ENCODE measurements around the gene SERF2. TPM values are rescaled to one million over a fixed set of nuclear protein-coding genes. Genes with fewer than 3 reads are reported as not detected.
"Not testable (repeated sequence)": the region's sequence is repeated elsewhere in the genome, so short reads cannot be mapped to it uniquely, and the experiment has no call there.

SERF2 gene
- polyA plus RNA-seq, 6 donors from 2014 or later, result 1,669 to 2,243 (median 1,811) TPM

DNA sequence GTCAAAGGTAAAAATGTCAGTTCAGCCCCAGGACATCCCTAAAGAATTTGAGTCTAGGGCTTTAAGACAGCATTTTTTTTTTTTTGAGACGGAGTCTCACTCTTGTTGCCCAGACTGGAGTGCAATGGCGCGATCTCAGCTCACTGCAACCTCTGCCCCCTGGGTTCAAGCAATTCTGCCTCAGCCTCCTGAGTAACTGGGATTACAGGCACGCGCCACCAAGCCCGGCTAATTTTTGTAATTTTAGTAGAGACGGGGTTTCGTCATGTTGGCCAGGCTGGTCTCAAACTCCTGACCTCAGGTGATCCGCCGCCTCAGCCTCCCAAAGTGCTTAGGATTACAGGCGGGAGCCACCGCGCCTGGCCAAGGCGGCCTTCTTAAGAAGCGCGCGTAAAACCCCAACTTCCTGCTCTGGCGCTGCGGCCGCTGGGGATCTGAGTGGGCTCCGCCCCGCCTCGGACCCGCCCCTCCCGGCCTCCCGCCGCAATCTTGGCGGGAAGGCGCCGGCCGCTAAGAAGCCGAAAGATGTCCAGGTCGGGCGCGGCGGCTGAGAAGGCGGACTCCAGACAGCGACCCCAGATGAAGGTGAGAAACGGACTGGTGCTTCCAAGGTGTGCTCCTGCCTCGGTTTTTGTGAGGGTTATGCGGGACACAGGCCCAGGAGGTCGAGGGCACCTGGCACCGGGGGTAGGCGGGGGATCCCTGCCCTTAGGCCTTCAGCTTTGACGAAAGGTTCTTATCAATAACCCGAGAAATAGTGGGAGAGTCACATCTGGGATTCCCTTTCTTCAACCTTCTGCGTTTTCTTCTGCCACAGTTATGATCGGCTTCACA is 34.6 kb downstream of the SERF2 start, which contains the start of gene WDR76:
Gene WDR76 (plus strand): TSS at position 495 of the 834 bp plus-strand sequence. CDS start 31 bp downstream, at position 526.
- Mint-ChIP-seq H3K4me1 (peaks cover 32 to 73% (median 48%) of the 10 kb centered on the region in 3 donors), H3K4me3 (peak within 1 kb of the TSS; percentile 84 to 99 (median 91)), H3K27ac (peak within 1 kb of the TSS; percentile 76 to 92 (median 89)), H3K9me3 (no peaks in the 10 kb centered on the region), H3K36me3 (no peaks in the 10 kb centered on the region), H3K27me3 (no peaks in the 10 kb centered on the region)
- peak; percentile 63 for DNase-seq
- ATAC-seq (ENCODE audit: low read depth in 2 of 2), result peak; percentile 70 to 72

GRCh38 chr15:43828061-43828657 is 36.0 kb downstream of the SERF2 start:
- H3K9me3 Mint-ChIP-seq, result no peaks in the 10 kb centered on the region
- no peak for ATAC-seq (ENCODE audit: low read depth in 2 of 2)

GRCh38 chr15:43829951-43830540 is 37.9 kb downstream of the SERF2 start:
- Mint-ChIP-seq H3K27ac (peak overlapping the region in 2 of 6 donors; percentile 60 to 90), H3K4me1 (peaks cover 25 to 51% (median 37%) of the 10 kb centered on the region in 3 donors), H3K4me3 (peak overlapping the region in 1 of 8 donors; percentile 74)
- not testable (repeated sequence) for ATAC-seq (ENCODE audit: low read depth in 2 of 2); H3K36me3 Mint-ChIP-seq; H3K27me3 Mint-ChIP-seq; H3K9me3 Mint-ChIP-seq; DNase-seq

More at GRCh38 chr15:43828061-43828657, 36.0 kb downstream of the SERF2 start:
- H3K27me3 Mint-ChIP-seq, result no peaks in the 10 kb centered on the region
- peak overlapping the region; percentile 32 to 85 (median 72) for H3K27ac Mint-ChIP-seq
- H3K4me1 Mint-ChIP-seq, result peaks cover 33 to 66% (median 44%) of the 10 kb centered on the region in 3 donors
- H3K36me3 Mint-ChIP-seq, result no peaks in the 10 kb centered on the region
- H3K4me3 Mint-ChIP-seq, result peak overlapping the region in 7 of 8 donors; percentile 33 to 99 (median 89)
- no peak for DNase-seq

GRCh38 chr15:43830691-43831275 is 38.7 kb downstream of the SERF2 start:
- H3K27ac Mint-ChIP-seq; ATAC-seq (ENCODE audit: low read depth in 2 of 2); H3K9me3 Mint-ChIP-seq; DNase-seq; H3K27me3 Mint-ChIP-seq; H3K36me3 Mint-ChIP-seq: not testable (repeated sequence)
- H3K4me1 Mint-ChIP-seq, result peaks cover 25 to 50% (median 37%) of the 10 kb centered on the region in 3 donors
- peak overlapping the region in 1 of 8 donors; percentile 6 for H3K4me3 Mint-ChIP-seq

DNA sequence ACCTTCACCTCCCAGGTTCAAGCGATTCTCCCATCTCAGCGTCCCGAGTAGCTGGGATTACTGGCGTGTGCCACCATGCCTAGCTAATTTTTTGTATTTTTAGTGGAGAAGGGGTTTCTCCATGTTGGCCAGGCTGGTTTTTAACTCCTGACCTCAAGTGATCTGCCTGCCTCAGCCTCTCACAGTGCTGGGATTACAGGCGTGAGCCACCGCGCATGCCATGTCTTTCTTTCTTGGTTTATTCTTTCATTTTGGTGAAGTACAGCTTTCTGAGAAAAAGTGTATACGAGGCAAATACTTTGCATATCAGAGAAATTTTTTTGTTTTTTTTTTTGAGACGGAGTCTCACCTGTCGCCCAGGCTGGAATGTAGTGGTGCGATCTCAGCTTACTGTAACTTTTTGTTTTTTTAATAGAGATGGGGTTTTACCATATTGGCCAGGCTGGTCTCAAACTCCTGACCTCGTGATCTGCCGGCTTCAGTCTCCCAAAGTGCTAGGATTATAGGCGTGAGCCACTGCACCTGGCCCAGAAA is 39.5 kb downstream of the SERF2 start:
- Mint-ChIP-seq H3K27ac (peak overlapping the region in 2 of 6 donors; percentile 34 to 83), H3K4me1 (peaks cover 25 to 44% (median 31%) of the 10 kb centered on the region in 3 donors), H3K4me3 (peak overlapping the region in 1 of 8 donors; percentile 57)
- H3K36me3 Mint-ChIP-seq; DNase-seq; ATAC-seq (ENCODE audit: low read depth in 2 of 2); H3K27me3 Mint-ChIP-seq; H3K9me3 Mint-ChIP-seq: not testable (repeated sequence)

- DNase-seq; H3K27ac Mint-ChIP-seq; ATAC-seq (ENCODE audit: low read depth in 2 of 2); H3K27me3 Mint-ChIP-seq; H3K36me3 Mint-ChIP-seq; H3K9me3 Mint-ChIP-seq: not testable (repeated sequence)
- H3K4me3 Mint-ChIP-seq, result peak overlapping the region in 1 of 8 donors; percentile 61
- peaks cover 19 to 36% (median 22%) of the 10 kb centered on the region in 3 donors for H3K4me1 Mint-ChIP-seq
Observed at GRCh38 chr15:43832485-43832884, 40.4 kb downstream of the SERF2 start.

DNA sequence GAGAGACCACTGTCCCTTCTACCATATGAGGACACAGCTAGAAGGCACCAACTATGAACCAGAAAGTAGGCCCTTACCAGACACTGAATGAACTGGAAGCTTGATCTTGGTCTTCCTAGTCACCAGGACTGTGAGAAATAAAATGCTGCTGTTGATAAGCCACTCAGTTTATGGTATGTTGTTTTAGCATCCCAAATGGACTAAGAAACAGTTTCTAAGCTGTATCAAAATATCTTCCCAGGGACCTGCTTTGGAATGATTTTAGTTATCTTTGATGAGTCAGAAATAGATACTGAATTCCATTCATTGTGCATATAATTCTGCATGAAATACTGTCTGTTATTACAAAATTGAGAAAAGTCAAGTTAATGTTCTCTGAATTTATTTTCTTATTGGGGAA is 53.3 kb downstream of the SERF2 start:
- Mint-ChIP-seq H3K36me3 (peaks cover 11 to 13% of the 10 kb centered on the region in 2 donors), H3K4me3 (no peak overlapping the region), H3K27ac (no peak overlapping the region), H3K9me3 (no peaks in the 10 kb centered on the region), H3K4me1 (peaks cover 0 to 7% (median 5%) of the 10 kb centered on the region in 3 donors), H3K27me3 (no peaks in the 10 kb centered on the region)
- DNase-seq (no peak), ATAC-seq (ENCODE audit: low read depth in 2 of 2) (no peak)

Other genes with a start within 250 kb of the SERF2 start
- 10 to 100 TPM in 2 of 6 donors, 1 to 10 TPM in 4; 4.2 to 19.9 (median 6.5) TPM for gene PPIP5K1, start 202.1 kb upstream of the SERF2 start, polyA plus RNA-seq (ENCODE audit: low read depth in 6 of 6)
- gene CKMT1B, start 198.3 kb upstream of the SERF2 start, polyA plus RNA-seq (ENCODE audit: low read depth in 6 of 6), result not detected
- gene STRC, start 173.5 kb upstream of the SERF2 start, polyA plus RNA-seq (ENCODE audit: low read depth in 6 of 6), result not detected
- gene CATSPER2, start 143.5 kb upstream of the SERF2 start, polyA plus RNA-seq (ENCODE audit: low read depth in 6 of 6), result 1 to 10 TPM in 3 of 6 donors, under 1 TPM in 3; 0.21 to 1.3 (median 0.70) TPM
- gene CKMT1A, start 98.5 kb upstream of the SERF2 start, polyA plus RNA-seq (ENCODE audit: low read depth in 6 of 6), result not detected
- gene PDIA3, start 45.9 kb upstream of the SERF2 start, polyA plus RNA-seq (ENCODE audit: low read depth in 6 of 6), result 100 to 1,000 TPM; 251 to 358 (median 278) TPM
- gene ELL3, start 15.4 kb upstream of the SERF2 start, polyA plus RNA-seq (ENCODE audit: low read depth in 6 of 6), result 10 to 100 TPM; 23.1 to 42.3 (median 36.2) TPM
- 1 to 10 TPM in 5 of 6 donors, under 1 TPM in 1; 0.52 to 3.0 (median 2.0) TPM for gene SERINC4, start 7.9 kb downstream of the SERF2 start, polyA plus RNA-seq (ENCODE audit: low read depth in 6 of 6)
- gene HYPK, start 8.3 kb downstream of the SERF2 start, polyA plus RNA-seq (ENCODE audit: low read depth in 6 of 6), result 10 to 100 TPM; 11.4 to 19.4 (median 13.6) TPM
- 10 to 100 TPM in 3 of 6 donors, 1 to 10 TPM in 3; 7.2 to 17.0 (median 10.8) TPM for gene MFAP1, start 32.4 kb downstream of the SERF2 start, polyA plus RNA-seq (ENCODE audit: low read depth in 6 of 6)
- 1 to 10 TPM; 2.8 to 7.8 (median 6.0) TPM for gene WDR76, start 34.7 kb downstream of the SERF2 start, polyA plus RNA-seq (ENCODE audit: low read depth in 6 of 6)

Data from naive B cell (primary cell).